ENCODE results near the gene PRR35. TPM values are rescaled to one million over a fixed set of nuclear protein-coding genes. Genes with fewer than 3 reads are reported as not detected.

The PRR35 gene
- total RNA-seq: not detected
- long read RNA-seq: 0 reads

- intact Hi-C loops (cut with DNase I): no loop called here
- DNase-seq (ENCODE audit: missing footprints) (no peak), ATAC-seq (no peak)
Measured at GRCh38 chr16:560204-560700, at the start of gene PRR35. Gene PRR35, plus strand, starts transcription at chr16:560394. Its CDS starts 2,901 bp downstream, at chr16:563295.

- intact Hi-C loops (cut with DNase I): no loop called here
- no peak for DNase-seq (ENCODE audit: missing footprints)
- no peak for ATAC-seq
Measured at GRCh38 chr16:512802-513201, 47.4 kb upstream of the PRR35 start.

DNA sequence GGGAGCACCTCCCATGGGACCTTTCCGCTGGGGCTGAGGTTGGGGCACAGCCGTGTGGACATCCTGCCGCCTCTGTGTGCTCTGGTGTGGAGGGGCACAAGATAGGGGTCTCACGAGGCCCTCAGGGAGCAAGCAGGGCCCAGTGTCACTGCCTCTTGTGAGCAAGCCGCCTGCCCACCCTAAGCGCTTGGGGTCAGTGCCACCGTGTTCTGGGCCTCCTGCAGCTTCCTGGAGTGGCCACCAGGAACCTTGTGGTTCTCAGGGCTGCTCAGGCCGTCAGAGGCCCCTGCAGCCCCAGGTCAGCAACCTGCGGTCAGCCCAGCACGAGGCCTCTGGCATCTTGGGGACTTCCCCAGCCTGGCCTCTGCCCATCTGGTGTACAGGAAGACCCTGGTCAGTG, 46.2 kb upstream of the PRR35 start:
- ATAC-seq (no peak), DNase-seq (ENCODE audit: missing footprints) (no peak)
- intact Hi-C loops (cut with DNase I): no loop called here

GRCh38 chr16:515175-515938, 44.8 kb upstream of the PRR35 start:
- DNase-seq (ENCODE audit: missing footprints) (no peak), ATAC-seq (no peak)
- intact Hi-C loops (cut with DNase I): no loop called here

DNA sequence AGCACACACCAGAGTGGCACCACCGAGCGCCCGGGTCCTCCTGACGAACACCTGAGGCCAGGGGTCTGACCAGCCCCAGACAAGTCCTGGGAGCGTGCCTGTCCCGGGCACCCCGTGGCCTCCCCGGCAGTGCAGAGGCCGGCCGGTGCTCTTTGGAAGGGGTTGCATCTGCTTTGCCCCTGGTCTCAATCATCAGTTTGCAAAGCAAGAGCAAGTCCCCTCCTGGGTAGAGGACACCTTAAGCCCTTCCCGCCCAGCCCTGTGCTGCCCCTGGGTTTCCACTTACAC, 44.3 kb upstream of the PRR35 start:
- intact Hi-C loops (cut with DNase I): no loop called here
- DNase-seq (ENCODE audit: missing footprints) (no peak), ATAC-seq (no peak)

DNA sequence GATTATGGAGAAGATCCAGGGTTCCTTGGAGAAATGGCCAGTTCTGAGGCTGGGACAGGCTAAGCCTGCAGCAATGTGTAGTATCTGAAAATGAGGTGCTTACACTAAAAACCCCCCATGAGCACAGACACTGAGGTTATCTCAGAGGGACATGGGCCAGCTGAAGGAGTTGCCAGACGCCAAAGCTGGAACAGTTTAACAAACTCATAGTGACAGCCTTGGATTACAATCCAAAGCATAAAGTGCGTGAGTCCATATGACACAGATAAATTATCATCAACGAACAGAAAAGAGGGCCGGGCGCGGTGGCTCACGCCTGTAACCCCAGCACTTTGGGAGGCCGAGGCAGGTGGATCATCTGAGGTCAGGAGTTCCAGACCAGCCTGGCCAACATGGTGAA, 43.9 kb upstream of the PRR35 start:
- ATAC-seq: no peak
- intact Hi-C loops (cut with DNase I): no loop called here
- no peak for DNase-seq (ENCODE audit: missing footprints)

DNA sequence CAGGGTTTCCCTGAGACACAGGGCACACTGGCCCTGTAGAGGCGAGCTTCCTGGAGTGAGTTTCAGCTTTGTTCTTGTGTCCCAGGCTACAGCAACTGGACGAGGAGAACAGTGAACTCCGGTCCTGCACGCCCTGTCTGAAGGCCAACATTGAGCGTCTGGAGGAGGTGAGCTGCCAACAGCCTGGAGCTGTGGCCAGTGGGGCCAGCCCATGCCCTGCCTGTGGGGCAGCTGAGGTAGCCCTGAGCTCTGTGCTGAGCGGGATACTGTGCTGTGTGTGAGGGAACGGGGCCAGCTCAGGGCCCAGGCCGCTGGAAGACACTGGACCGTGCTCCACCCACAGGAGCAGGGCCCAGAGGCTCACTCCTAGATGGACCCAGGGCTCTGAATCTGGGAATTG, 41.3 kb upstream of the PRR35 start:
- DNase-seq (ENCODE audit: missing footprints) (no peak), ATAC-seq (no peak)
- intact Hi-C loops (cut with DNase I): no loop called here

- intact Hi-C loops (cut with DNase I): no loop called here
- ATAC-seq: no peak
- DNase-seq (ENCODE audit: missing footprints): no peak
Measured at GRCh38 chr16:519425-519824, 40.8 kb upstream of the PRR35 start.

- no peak for DNase-seq (ENCODE audit: missing footprints)
- intact Hi-C loops (cut with DNase I): no loop called here
- ATAC-seq: no peak
Measured at GRCh38 chr16:519841-520687, 40.1 kb upstream of the PRR35 start.

DNA sequence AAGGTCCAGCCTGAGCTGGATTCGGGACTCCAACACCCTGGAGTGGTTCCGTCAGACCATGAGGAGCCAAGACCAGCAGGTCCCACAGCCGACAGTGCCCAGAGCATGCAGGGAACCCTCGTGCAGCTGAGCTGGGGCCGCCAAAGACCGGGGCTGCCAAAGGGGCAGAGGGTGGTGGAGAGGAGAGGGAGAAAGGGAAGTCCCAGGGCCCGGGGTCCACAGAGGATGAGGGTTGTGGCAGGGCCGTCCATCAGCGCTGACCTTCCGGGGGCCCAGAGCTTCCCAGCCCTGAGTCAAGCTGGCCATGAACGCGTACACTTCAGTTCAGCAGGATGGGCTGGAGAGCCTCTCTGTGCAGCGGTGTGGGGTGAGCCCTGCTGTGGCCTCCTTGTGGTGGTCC, 39.3 kb upstream of the PRR35 start:
- DNase-seq (ENCODE audit: missing footprints) (no peak), ATAC-seq (no peak)
- intact Hi-C loops (cut with DNase I): no loop called here

- DNase-seq (ENCODE audit: missing footprints) (no peak), ATAC-seq (no peak)
- intact Hi-C loops (cut with DNase I): no loop called here
Measured at GRCh38 chr16:521381-522210, 38.6 kb upstream of the PRR35 start.

DNA sequence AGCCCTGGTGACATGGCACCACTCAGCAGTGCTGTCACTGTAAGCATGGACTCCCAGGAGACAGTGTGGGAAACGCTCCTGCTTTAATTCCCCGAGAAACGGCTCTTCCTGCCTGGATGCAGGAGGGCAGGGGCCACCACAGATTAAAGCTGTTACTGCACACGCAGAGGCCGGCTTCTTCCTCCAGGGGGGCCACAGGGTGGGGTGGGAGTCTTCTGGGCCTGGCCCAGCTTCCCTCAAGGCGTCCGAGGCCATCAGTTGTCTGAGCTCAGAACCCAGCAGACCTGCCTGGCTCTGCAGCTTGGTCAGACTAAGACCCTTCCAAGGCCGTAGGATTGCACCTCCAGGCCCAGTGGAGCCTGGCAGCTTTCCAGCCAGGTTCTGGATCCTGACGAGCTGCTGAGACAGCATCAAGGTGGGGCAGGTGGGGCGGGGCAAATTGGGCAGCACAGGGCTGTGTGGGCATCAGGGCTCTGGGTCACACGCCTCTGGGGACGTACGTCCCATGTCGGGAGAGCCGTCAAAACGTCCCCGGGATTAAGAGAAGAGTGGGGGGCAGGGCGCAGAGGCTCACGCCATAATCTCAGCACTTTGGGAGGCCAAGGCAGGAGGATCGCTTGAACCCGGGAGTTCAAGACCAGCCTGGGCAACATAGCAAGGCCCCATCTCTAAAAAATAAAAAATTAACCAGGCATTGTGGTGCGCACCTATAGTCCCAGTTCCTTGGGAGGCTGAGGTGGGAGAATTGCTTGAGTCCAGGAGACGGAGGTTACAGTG, 37.7 kb upstream of the PRR35 start:
- intact Hi-C loops (cut with DNase I): no loop called here
- DNase-seq (ENCODE audit: missing footprints): no peak
- no peak for ATAC-seq

DNA sequence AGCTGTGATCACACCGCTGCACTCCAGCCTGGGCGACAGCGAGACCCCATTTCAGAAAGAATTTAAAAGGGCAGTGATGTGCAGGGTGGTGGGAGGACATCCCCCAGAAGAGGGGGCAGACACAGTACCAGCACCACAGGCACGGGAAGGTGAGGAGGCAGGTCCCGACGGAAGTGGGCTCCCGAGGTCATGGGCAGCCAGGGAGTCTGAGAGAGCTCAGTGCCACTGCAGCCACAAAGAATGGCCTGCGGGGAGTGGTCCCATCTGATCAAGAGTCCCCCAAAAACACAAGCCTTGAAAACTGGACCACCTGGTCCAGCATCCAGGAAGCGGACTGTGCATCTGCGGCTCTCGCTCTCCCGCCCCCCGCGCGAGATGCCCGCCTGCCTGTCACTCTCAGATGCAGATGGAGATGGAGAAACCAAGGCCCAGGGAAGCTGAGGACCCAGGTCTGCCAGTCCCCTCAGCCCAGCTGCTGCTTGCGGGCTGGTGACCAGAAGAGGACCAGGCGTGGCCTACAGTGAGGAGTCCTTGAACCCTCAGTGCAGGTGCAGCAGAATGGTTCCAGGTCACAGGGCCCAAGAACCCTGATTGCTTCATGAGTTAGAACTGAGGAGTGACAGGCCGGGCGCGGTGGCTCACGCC, 37.0 kb upstream of the PRR35 start:
- ATAC-seq: no peak
- no peak for DNase-seq (ENCODE audit: missing footprints)
- intact Hi-C loops (cut with DNase I): no loop called here

- intact Hi-C loops (cut with DNase I): no loop called here
- no peak for DNase-seq (ENCODE audit: missing footprints)
- ATAC-seq: no peak
Measured at GRCh38 chr16:524274-525040, 35.7 kb upstream of the PRR35 start.

- ATAC-seq: no peak
- DNase-seq (ENCODE audit: missing footprints): no peak
- intact Hi-C loops (cut with DNase I): no loop called here
Measured at GRCh38 chr16:525123-525519, 35.1 kb upstream of the PRR35 start.

GRCh38 chr16:525520-526180, 34.5 kb upstream of the PRR35 start:
- intact Hi-C loops (cut with DNase I): loop anchor here (2.0 kb wide), 1 partner anchor 101 kb away; the partner anchor contains the start of gene RAB11FIP3

More at GRCh38 chr16:525520-526180, 34.5 kb upstream of the PRR35 start:
- DNase-seq (ENCODE audit: missing footprints) (no peak), ATAC-seq (no peak)

Data from Right ventricle myocardium inferior (tissue), 1 donor.